ENCODE results near the gene GNAL.

GNAL gene

DNA sequence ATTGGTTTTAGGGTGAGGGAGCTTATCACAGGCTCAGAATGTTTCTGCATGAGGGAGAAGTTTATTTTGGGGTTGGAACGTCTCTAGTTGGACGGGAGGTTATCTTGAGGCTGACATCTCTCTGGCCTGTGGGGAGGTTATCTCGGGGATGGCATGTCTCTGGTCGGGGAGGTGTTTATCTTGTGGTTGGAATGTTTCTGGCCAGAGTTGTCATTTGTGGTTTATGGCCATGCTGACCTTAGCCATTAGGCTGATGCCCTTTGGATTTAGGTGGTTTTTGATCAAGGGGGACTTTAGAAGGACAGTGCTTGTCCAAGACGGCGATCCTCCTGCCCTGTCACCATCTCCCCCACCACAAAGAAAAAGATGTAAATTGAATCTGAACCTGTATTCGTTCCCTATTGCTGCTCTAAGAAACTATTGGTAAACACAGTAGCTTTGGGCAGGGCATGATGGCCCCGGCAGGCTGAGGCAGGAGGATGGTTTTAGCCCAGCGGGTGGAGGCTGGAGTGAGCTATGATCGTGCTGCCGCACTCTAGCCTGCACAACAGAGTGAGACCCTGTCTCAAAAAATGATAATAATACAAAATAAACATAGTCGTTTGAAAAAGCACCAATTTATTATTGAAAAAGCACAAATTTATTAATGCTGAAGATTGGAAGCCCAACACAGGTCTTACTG, 236.9 kb downstream of the GNAL start:
- H3K9me3 ChIP-seq (ENCODE audit: insufficient read depth, low read length, severe bottlenecking) = no peaks in the 10 kb centered on the region
- no peak overlapping the region for H3K4me2 ChIP-seq (ENCODE audit: insufficient read depth, low read length)
- TF ChIP-seq EZH2 (IDR thresholded peaks at IDR 0.05; ENCODE audit: borderline replicate concordance, low read depth, low read length, severe bottlenecking) = no peak
- TF ChIP-seq, protein P1, sequence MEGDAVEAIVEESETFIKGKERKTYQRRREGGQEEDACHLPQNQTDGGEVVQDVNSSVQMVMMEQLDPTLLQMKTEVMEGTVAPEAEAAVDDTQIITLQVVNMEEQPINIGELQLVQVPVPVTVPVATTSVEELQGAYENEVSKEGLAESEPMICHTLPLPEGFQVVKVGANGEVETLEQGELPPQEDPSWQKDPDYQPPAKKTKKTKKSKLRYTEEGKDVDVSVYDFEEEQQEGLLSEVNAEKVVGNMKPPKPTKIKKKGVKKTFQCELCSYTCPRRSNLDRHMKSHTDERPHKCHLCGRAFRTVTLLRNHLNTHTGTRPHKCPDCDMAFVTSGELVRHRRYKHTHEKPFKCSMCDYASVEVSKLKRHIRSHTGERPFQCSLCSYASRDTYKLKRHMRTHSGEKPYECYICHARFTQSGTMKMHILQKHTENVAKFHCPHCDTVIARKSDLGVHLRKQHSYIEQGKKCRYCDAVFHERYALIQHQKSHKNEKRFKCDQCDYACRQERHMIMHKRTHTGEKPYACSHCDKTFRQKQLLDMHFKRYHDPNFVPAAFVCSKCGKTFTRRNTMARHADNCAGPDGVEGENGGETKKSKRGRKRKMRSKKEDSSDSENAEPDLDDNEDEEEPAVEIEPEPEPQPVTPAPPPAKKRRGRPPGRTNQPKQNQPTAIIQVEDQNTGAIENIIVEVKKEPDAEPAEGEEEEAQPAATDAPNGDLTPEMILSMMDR (IDR thresholded peaks at IDR 0.05; ENCODE audit: borderline replicate concordance, extremely low read depth, low read length, poor library complexity, severe bottlenecking) = no peak
- DNase-seq = no peak
- no peaks in the 10 kb centered on the region for H3K4me1 ChIP-seq (ENCODE audit: insufficient read depth, low read length)
- no peaks in the 10 kb centered on the region for H3K36me3 ChIP-seq (ENCODE audit: insufficient read depth, low read length)
- H3K27me3 ChIP-seq (ENCODE audit: insufficient read depth, low read length, poor library complexity) = no peaks in the 10 kb centered on the region
- H3K9ac ChIP-seq (ENCODE audit: low read depth, low read length) = no peak overlapping the region
- ATAC-seq (ENCODE audit: insufficient read depth, low read depth) = no peak
- H3K79me2 ChIP-seq (ENCODE audit: insufficient read depth, low read length) = no peaks in the 10 kb centered on the region
- no peak overlapping the region for H3K4me3 ChIP-seq (ENCODE audit: low read depth in 1 of 2, low read length in 2 of 2)
- no peaks in the 10 kb centered on the region for H4K20me1 ChIP-seq (ENCODE audit: insufficient read depth, low read length)
- no peak overlapping the region for H3K27ac ChIP-seq (ENCODE audit: low read length)
- H2AFZ ChIP-seq (ENCODE audit: low read depth, low read length) = no peak overlapping the region

DNA sequence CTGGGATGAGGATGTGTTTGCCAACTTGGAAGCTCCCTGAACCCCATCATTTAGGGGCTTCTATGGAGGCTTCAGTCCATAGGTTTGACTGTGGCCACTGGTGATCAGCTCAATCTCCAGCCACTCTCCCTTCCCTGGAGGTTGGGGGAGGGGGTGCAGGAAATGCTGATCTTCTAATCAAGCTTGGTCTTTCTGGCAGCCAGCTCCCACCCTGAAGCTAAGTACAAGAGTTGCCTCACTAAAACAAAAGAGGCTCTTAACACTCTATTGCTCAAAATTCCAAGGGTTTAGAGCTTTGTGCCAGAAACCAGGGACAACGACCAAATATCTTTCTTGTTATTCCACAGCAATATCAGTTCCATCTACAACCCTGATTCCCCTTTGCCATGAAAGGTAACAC, 238.4 kb downstream of the GNAL start:
- no peaks in the 10 kb centered on the region for H3K4me1 ChIP-seq (ENCODE audit: insufficient read depth, low read length)
- ATAC-seq (ENCODE audit: insufficient read depth, low read depth) (no peak), DNase-seq (no peak)
- no peaks in the 10 kb centered on the region for H3K27me3 ChIP-seq (ENCODE audit: insufficient read depth, low read length, poor library complexity)
- H3K79me2 ChIP-seq (ENCODE audit: insufficient read depth, low read length) = no peaks in the 10 kb centered on the region
- no peak overlapping the region for H3K4me2 ChIP-seq (ENCODE audit: insufficient read depth, low read length)
- no peaks in the 10 kb centered on the region for H3K9me3 ChIP-seq (ENCODE audit: insufficient read depth, low read length, severe bottlenecking)
- H3K36me3 ChIP-seq (ENCODE audit: insufficient read depth, low read length) = no peaks in the 10 kb centered on the region
- no peak overlapping the region for H3K27ac ChIP-seq (ENCODE audit: low read length)
- no peak overlapping the region for H2AFZ ChIP-seq (ENCODE audit: low read depth, low read length)
- no peaks in the 10 kb centered on the region for H4K20me1 ChIP-seq (ENCODE audit: insufficient read depth, low read length)
- no peak overlapping the region for H3K4me3 ChIP-seq (ENCODE audit: low read depth in 1 of 2, low read length in 2 of 2)
- H3K9ac ChIP-seq (ENCODE audit: low read depth, low read length) = no peak overlapping the region
- TF ChIP-seq, protein P1 (IDR thresholded peaks at IDR 0.05; ENCODE audit: borderline replicate concordance, extremely low read depth, low read length, poor library complexity, severe bottlenecking) = no peak
- no peak for TF ChIP-seq EZH2 (IDR thresholded peaks at IDR 0.05; ENCODE audit: borderline replicate concordance, low read depth, low read length, severe bottlenecking)

DNA sequence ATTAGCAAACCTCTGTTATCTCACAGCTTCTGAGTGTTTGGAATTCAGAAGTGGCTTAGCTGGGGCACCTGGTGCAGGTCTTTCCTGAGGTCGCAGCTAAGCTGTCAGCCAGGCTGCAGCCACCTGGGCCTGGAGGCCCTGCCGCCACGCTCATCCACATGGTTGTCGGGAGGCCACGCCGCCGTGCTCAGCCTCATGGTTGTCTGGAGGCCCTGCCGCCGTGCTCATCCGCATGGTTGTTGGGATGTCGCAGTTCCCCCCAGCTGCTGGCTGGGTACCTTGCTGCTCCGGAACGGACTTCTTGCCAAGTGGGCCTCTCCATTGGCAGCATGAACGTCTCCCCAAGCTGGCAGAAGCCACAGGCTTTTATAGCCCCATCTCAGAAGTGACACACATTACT, 243.3 kb downstream of the GNAL start:
- no peak overlapping the region for H3K4me3 ChIP-seq (ENCODE audit: low read depth in 1 of 2, low read length in 2 of 2)
- H3K4me2 ChIP-seq (ENCODE audit: insufficient read depth, low read length) = no peak overlapping the region
- H3K9ac ChIP-seq (ENCODE audit: low read depth, low read length) = no peak overlapping the region
- no peaks in the 10 kb centered on the region for H3K9me3 ChIP-seq (ENCODE audit: insufficient read depth, low read length, severe bottlenecking)
- H3K79me2 ChIP-seq (ENCODE audit: insufficient read depth, low read length) = no peaks in the 10 kb centered on the region
- no peak overlapping the region for H3K27ac ChIP-seq (ENCODE audit: low read length)
- DNase-seq = no peak
- no peak overlapping the region for H2AFZ ChIP-seq (ENCODE audit: low read depth, low read length)
- no peak for ATAC-seq (ENCODE audit: insufficient read depth, low read depth)
- no peak for TF ChIP-seq EZH2 (IDR thresholded peaks at IDR 0.05; ENCODE audit: borderline replicate concordance, low read depth, low read length, severe bottlenecking)
- H3K4me1 ChIP-seq (ENCODE audit: insufficient read depth, low read length) = no peaks in the 10 kb centered on the region
- no peaks in the 10 kb centered on the region for H4K20me1 ChIP-seq (ENCODE audit: insufficient read depth, low read length)
- no peaks in the 10 kb centered on the region for H3K27me3 ChIP-seq (ENCODE audit: insufficient read depth, low read length, poor library complexity)
- no peaks in the 10 kb centered on the region for H3K36me3 ChIP-seq (ENCODE audit: insufficient read depth, low read length)

Measured in DND-41 (cell line).